GM12878 (cell line): ENCODE data around the gene ANGPTL4. TPM values are rescaled to one million over a fixed set of nuclear protein-coding genes. Genes with fewer than 3 reads are reported as not detected.

Source experiments
- ATAC-seq: fragments of 200-7000 bp; cut with Tn5 transposase; 3 replicates; pipeline ENCODE4 v1.9.1; 2020; ENCODE audit warnings: mild to moderate bottlenecking, moderate library complexity
- BruUV-seq: library from RNA; stranded (reverse); fragments of 400-500 nt; replicated peaks from 2 replicates; lab custom pipeline; 2021; lab: Mats Ljungman, UMichigan
- CTCF ChIA-PET: fragments of 300-600 bp; sonication (Branson Sonifier 250); formaldehyde crosslinking; extraction: SDS; loops from one replicate; lab custom pipeline; 2021; ENCODE audit warnings: inconsistent platforms; lab: Yijun Ruan, JAX
- POLR2A ChIA-PET: fragments of 350-600 bp; formaldehyde crosslinking; extraction: SDS; loops from one replicate; lab custom pipeline; 2021; ENCODE audit warnings: inconsistent platforms; lab: Charles Lee
- RAD21 ChIA-PET: fragments of 300-600 bp; sonication (Branson Sonifier 250); formaldehyde crosslinking; loops from one replicate; lab custom pipeline; 2023; ENCODE audit warnings: antibody characterized with exemption; ENCODE audit not compliant: unreplicated experiment; lab: Charles Lee
- SMC1A ChIA-PET: fragments of 300-600 bp; sonication (Branson Sonifier 250); formaldehyde crosslinking; loops from one replicate; lab custom pipeline; 2023; ENCODE audit not compliant: unreplicated experiment, uncharacterized antibody; lab: Charles Lee
- DNase-seq: peaks from one replicate; pipeline ENCODE4 v3.0.0-alpha.2; 2011; ENCODE audit warnings: low read depth, low spot score
- FAIRE-seq: peaks from 3 replicates; lab custom pipeline; 2011; peaks lifted over from hg19 to GRCh38; lab: Jason Lieb, UNC
- H2AFZ ChIP-seq: 2 replicates; pipeline ENCODE4 v1.6.0; 2011; ENCODE audit warnings: low read depth, low read length, control low read depth; ENCODE audit not compliant: control insufficient read depth
- H3K27ac ChIP-seq: 2 replicates; pipeline ENCODE4 v1.5.1; 2011; ENCODE audit warnings: control low read depth; ENCODE audit not compliant: control insufficient read depth, insufficient read depth
- H3K27me3 ChIP-seq, 2 experiments: replicated peaks in 1 of 2; 2 replicates each; pipeline versions ENCODE4 v1.6.0 to v1.6.1; 2011; ENCODE audit warnings: low read length in 1 of 2; ENCODE audit not compliant: control insufficient read depth in 2 of 2, insufficient read depth in 2 of 2
- H3K36me3 ChIP-seq, 2 experiments: 2 replicates each; pipeline ENCODE4 v1.5.1; 2011; ENCODE audit warnings: low read length in 1 of 2; ENCODE audit not compliant: control insufficient read depth in 2 of 2, insufficient read depth in 2 of 2
- H3K4me1 ChIP-seq: 2 replicates; pipeline ENCODE4 v1.6.1; 2011; ENCODE audit warnings: mild to moderate bottlenecking, low read length, moderate library complexity, mixed read lengths; ENCODE audit not compliant: control insufficient read depth, insufficient read depth
- H3K4me2 ChIP-seq: 2 replicates; pipeline ENCODE4 v1.6.0; 2011; ENCODE audit warnings: control low read depth; ENCODE audit not compliant: control insufficient read depth, insufficient read depth
- H3K4me3 ChIP-seq: fragments of 200-600 bp; sonication (generic); 2 replicates; pipeline ENCODE4 v1.5.1; 2016
- H3K79me2 ChIP-seq: 2 replicates; pipeline ENCODE4 v1.6.0; 2011; ENCODE audit warnings: low read length; ENCODE audit not compliant: control insufficient read depth, insufficient read depth
- H3K9ac ChIP-seq: 2 replicates; pipeline ENCODE4 v1.8.0; 2011; ENCODE audit warnings: low read length, control low read depth, mixed read lengths; ENCODE audit not compliant: control insufficient read depth, insufficient read depth
- H3K9me3 ChIP-seq: replicated peaks from 3 replicates; pipeline ENCODE4 v1.5.1; 2011; ENCODE audit warnings: mild to moderate bottlenecking, low read length; ENCODE audit not compliant: control insufficient read depth, insufficient read depth
- H4K20me1 ChIP-seq: 2 replicates; pipeline ENCODE4 v1.6.0; 2011; ENCODE audit not compliant: control insufficient read depth, insufficient read depth
- CBFB ChIP-seq: IDR thresholded peaks from 2 replicates; pipeline ENCODE4 v1.6.1; 2016; ENCODE audit warnings: antibody characterized with exemption, low read depth
- CEBPB ChIP-seq, 2 experiments: fragments of 150-350 bp in 1 of 2; IDR thresholded peaks; 2 replicates each; pipeline ENCODE4 v1.6.1; 2012 to 2014; ENCODE audit warnings: low read depth in 2 of 2, low read length in 2 of 2, borderline replicate concordance in 1 of 2, inconsistent platforms in 1 of 2
- CREB1 ChIP-seq: IDR thresholded peaks from 2 replicates; pipeline ENCODE4 v1.6.1; 2012; ENCODE audit warnings: low read depth, mild to moderate bottlenecking, inconsistent platforms
- HSF1 ChIP-seq: fragments of 150-350 bp; IDR thresholded peaks from 2 replicates; pipeline ENCODE4 v1.6.1; 2014; ENCODE audit warnings: mild to moderate bottlenecking, low read depth, low read length
- KAT2A ChIP-seq: conservative IDR thresholded peaks from 2 replicates; pipeline ENCODE4 v1.6.1; 2011; ENCODE audit warnings: low read depth, low read length; ENCODE audit not compliant: control insufficient read depth
- KLF5 ChIP-seq: fragments of 450-650 bp; IDR thresholded peaks from 2 replicates; pipeline ENCODE4 v1.6.1; 2014; ENCODE audit warnings: mild to moderate bottlenecking; ENCODE audit not compliant: partially characterized antibody
- NFIC ChIP-seq: IDR thresholded peaks from 2 replicates; pipeline ENCODE4 v1.6.1; 2012; ENCODE audit warnings: low read depth, mild to moderate bottlenecking, inconsistent platforms, low read length, moderate library complexity
- PKNOX1 ChIP-seq: fragments of 450-650 bp; IDR thresholded peaks from 2 replicates; pipeline ENCODE4 v1.6.1; 2016; ENCODE audit warnings: mild to moderate bottlenecking
- POLR2AphosphoS2 ChIP-seq: IDR thresholded peaks from 2 replicates; pipeline ENCODE4 v1.6.1; 2011; ENCODE audit warnings: low read depth, mild to moderate bottlenecking, low read length, improper control_type of control experiment, moderate library complexity
- SMC3 ChIP-seq: IDR thresholded peaks from 2 replicates; pipeline ENCODE4 v1.6.1; 2011; ENCODE audit warnings: low read length, improper control_type of control experiment, borderline replicate concordance
- SUPT20H ChIP-seq: IDR thresholded peaks from 2 replicates; pipeline ENCODE4 v1.6.1; 2011; ENCODE audit warnings: low read depth, mild to moderate bottlenecking, low read length, moderate library complexity, borderline replicate concordance; ENCODE audit not compliant: control insufficient read depth
- TARDBP ChIP-seq: IDR thresholded peaks from 2 replicates; pipeline ENCODE4 v1.6.1; 2016; ENCODE audit warnings: borderline replicate concordance
- TCF3 ChIP-seq: IDR thresholded peaks from 2 replicates; pipeline ENCODE4 v1.6.1; 2012; ENCODE audit warnings: low read depth, mild to moderate bottlenecking, low read length, borderline replicate concordance; ENCODE audit not compliant: insufficient read depth
- WGBS: methylation state at CpG from one replicate; pipeline ENCODE4 v1.1.6; 2016; ENCODE audit warnings: low lambda C conversion rate; ENCODE audit not compliant: insufficient replicate concordance, insufficient coverage; ENCODE audit errors: missing lambda C conversion rate; 5-methylcytosine and 5-hydroxymethylcytosine counted together
- in situ Hi-C: fragments of 300-500 bp; cut with MboI; formaldehyde crosslinking; loops from 9 replicates; pipeline ENCODE4 v1.14.3; 2018; ENCODE audit warnings: mixed read lengths
- intact Hi-C: fragments of 100-400 bp; cut with micrococcal nuclease; formaldehyde crosslinking; loops from one replicate; pipeline ENCODE4 v1.14.2; 2022; ENCODE audit not compliant: unreplicated experiment
- polyA plus RNA-seq, 11 experiments: library from polyadenylated mRNA; depleted of rRNA in 4 of 11; unstranded in 6 of 11; stranded (reverse) in 5 of 11; fragments of >200 nt; fragmentation: Nextera tagmentation in 4 of 11; fragmentation: Illumina TruSeq in 1 of 11; extraction: Ambion mirVana in 4 of 11; extraction: Trizol in 1 of 11; gene quantifications; 1 replicate in 1 of 11; 2 replicates in 10 of 11; pipeline versions ENCODE4 v1.2.1 to v1.2.3, GENCODE V29; 2011 to 2016; ENCODE audit warnings: inconsistent platforms in 2 of 11, missing spikeins in 2 of 11, low read depth in 1 of 11
- total RNA-seq, 4 experiments: library from RNA; depleted of rRNA in 3 of 4; stranded (reverse); fragments of >200 nt in 3 of 4; fragmentation: Illumina TruSeq in 1 of 4; extraction: Trizol in 1 of 4; gene quantifications; 2 replicates each; pipeline versions ENCODE4 v1.2.1 to v1.2.3, GENCODE V29; 2013 to 2021
- TF ChIP-seq, protein P1 (sequence below): fragments of 450-650 bp; formaldehyde crosslinking; IDR thresholded peaks from 2 replicates; pipeline ENCODE4 v1.4.0; 2020; ENCODE audit warnings: mild to moderate bottlenecking, moderate library complexity

ANGPTL4 gene
- total and polyA plus RNA-seq, 10 of the 15 experiments (the other 5 are each of a cell fraction or from before 2014, with no cell fraction given) = 0.45 TPM; not detected in 9

DNA sequence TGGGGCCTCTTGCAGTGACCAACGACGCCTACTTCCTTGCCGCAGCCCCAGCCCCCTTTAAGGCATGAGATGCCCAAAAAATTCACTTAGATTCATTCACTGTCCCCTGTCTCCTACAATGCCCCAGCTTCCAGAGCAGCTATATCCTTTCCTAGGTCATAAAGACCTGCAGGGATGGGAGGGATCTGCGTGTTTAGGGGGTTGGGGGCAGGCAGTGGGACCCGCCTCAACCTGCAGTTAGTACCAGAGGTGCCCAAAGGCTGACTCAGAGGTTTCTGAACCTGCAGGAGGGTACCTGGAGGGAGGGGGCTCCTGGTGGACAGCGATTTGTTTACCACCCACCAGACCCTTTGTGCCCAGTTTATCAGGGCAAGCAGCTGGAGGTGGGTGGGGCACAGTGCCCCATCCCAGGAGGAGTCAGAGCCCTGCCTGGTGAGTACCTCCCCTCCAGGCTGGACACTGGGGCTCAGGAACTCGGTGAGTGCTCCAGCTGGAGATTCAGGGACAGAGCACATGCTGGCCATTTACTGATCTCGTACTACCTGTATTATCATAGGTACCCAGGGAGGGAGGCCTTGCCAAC is 32.6 kb upstream of the ANGPTL4 start (continued):
- TF ChIP-seq, protein P1, sequence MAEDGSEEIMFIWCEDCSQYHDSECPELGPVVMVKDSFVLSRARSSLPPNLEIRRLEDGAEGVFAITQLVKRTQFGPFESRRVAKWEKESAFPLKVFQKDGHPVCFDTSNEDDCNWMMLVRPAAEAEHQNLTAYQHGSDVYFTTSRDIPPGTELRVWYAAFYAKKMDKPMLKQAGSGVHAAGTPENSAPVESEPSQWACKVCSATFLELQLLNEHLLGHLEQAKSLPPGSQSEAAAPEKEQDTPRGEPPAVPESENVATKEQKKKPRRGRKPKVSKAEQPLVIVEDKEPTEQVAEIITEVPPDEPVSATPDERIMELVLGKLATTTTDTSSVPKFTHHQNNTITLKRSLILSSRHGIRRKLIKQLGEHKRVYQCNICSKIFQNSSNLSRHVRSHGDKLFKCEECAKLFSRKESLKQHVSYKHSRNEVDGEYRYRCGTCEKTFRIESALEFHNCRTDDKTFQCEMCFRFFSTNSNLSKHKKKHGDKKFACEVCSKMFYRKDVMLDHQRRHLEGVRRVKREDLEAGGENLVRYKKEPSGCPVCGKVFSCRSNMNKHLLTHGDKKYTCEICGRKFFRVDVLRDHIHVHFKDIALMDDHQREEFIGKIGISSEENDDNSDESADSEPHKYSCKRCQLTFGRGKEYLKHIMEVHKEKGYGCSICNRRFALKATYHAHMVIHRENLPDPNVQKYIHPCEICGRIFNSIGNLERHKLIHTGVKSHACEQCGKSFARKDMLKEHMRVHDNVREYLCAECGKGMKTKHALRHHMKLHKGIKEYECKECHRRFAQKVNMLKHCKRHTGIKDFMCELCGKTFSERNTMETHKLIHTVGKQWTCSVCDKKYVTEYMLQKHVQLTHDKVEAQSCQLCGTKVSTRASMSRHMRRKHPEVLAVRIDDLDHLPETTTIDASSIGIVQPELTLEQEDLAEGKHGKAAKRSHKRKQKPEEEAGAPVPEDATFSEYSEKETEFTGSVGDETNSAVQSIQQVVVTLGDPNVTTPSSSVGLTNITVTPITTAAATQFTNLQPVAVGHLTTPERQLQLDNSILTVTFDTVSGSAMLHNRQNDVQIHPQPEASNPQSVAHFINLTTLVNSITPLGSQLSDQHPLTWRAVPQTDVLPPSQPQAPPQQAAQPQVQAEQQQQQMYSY (CRISPR knock-in tag) = no peak
- no peak for TF ChIP-seq KLF5

DNA sequence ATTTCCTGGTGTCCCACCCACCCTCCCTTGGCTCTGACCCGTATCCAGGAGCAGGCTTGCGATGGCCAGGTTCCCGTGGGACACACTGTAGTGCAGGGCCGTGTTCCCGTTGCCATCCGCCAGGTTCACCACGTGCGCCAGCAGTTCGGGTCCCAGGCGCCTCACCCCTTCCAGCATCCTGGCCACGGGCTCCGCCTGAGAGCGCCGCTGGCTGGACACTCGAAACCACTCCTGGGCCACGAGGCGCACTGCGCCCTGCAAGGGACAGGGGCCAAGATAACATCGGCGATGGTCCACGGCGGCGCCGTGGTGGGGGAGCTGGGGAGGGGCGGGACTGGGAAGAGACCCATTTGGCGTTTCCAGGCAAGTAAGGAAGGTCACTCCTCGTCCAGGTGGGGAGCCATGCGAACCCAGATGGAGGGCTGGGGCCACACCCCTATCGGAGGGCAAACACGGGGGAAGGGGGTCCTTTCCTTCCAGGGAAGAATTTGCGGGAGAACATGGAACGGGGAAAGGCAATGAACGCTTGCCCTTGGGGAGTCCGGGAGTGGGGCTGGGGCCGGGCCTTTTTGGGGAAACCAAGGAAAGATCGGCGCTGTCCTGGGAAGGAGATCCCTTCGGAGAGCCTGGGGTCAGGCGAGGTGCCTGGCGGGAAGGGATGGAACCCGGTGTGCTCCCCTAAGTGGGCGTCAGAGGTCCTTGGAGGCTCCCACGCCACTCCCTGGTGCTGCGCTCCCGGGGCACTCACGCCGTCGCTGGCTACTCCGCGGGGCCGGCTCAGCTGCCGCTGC is 30.8 kb upstream of the ANGPTL4 start:
- H2AFZ ChIP-seq = no peak overlapping the region
- H3K36me3 ChIP-seq = no peaks in the 10 kb centered on the region
- no peaks in the 10 kb centered on the region for H4K20me1 ChIP-seq
- H3K4me3 ChIP-seq = no peak overlapping the region
- no peaks in the 10 kb centered on the region for H3K79me2 ChIP-seq
- DNase-seq (no peak), ATAC-seq (no peak), FAIRE-seq (no peak)
- H3K4me2 ChIP-seq = no peak overlapping the region
- no peaks in the 10 kb centered on the region for H3K9me3 ChIP-seq
- H3K27ac ChIP-seq = no peak overlapping the region
- peaks cover 2% of the 10 kb centered on the region; the same call in 1 of the 2 replicates for H3K4me1 ChIP-seq
- intact Hi-C loops (no loop called here), in situ Hi-C loops (no loop called here)
- H3K9ac ChIP-seq = no peak overlapping the region
- no TSS peak for BruUV-seq
- ChIA-PET POLR2A (interaction anchor here (0.6 kb wide), 1 partner anchor 22 kb away, joined by 3 read pairs; no protein-coding TSS in a partner anchor), SMC1A (no interaction called here), RAD21 (no interaction called here), CTCF (no interaction called here)
- H3K27me3 ChIP-seq = peaks cover 2 to 5% of the 10 kb centered on the region in 2 experiments; a peak in 3 of 4 replicates
- 61% methylated on average over 42 of the region's 52 CpGs for WGBS
- no peak for TF ChIP-seq KAT2A
- no peak for TF ChIP-seq TARDBP
- no peak for TF ChIP-seq POLR2AphosphoS2
- no peak for TF ChIP-seq HSF1
- no peak for TF ChIP-seq SUPT20H
- no peak for TF ChIP-seq CREB1
- TF ChIP-seq CEBPB (IDR thresholded peaks at IDR 0.05; ENCODE audit: borderline replicate concordance in 1 of 2, low read depth in 2 of 2, low read length in 2 of 2) = no peak
- no peak for TF ChIP-seq NFIC
- no peak for TF ChIP-seq TCF3
- TF ChIP-seq PKNOX1 = no peak
- TF ChIP-seq CBFB = no peak
- no peak for TF ChIP-seq SMC3
